HK-2 (cell line): ENCODE results near the gene DENND4B.
"Not testable (repeated sequence)": the region's sequence is repeated elsewhere in the genome, so short reads cannot be mapped to it uniquely, and the experiment has no call there.

Experiments used
- DNase-seq: peaks from one replicate; pipeline ENCODE4 v3.0.0-alpha.2; 2018; ENCODE audit not compliant: unreplicated experiment

DENND4B gene

GRCh38 chr1:153946622-153947241, at the start of gene DENND4B:
Gene DENND4B, minus strand, starts transcription at chr1:153946718. Its CDS starts 2,344 bp downstream, at chr1:153944374.
- peak; percentile 81 for DNase-seq

- no peak for DNase-seq
Observed at GRCh38 chr1:153995640-153996039, 49.1 kb upstream of the DENND4B start.

GRCh38 chr1:153995202-153995601, 48.7 kb upstream of the DENND4B start:
- DNase-seq: no peak

GRCh38 chr1:153991806-153992205, 45.3 kb upstream of the DENND4B start:
- no peak for DNase-seq

- no peak for DNase-seq
Observed at GRCh38 chr1:153991151-153991630, 44.7 kb upstream of the DENND4B start.

- DNase-seq: peak; percentile 89
Observed at GRCh38 chr1:153990468-153991150, 44.1 kb upstream of the DENND4B start, which contains the start of gene RPS27. Gene RPS27, plus strand, starts transcription at chr1:153990762. Its CDS starts 35 bp downstream, at chr1:153990797.

GRCh38 chr1:153987621-153988020, 41.1 kb upstream of the DENND4B start:
- DNase-seq: no peak

GRCh38 chr1:153985941-153986761, 39.6 kb upstream of the DENND4B start, which contains the start of gene RAB13:
Gene RAB13, minus strand, starts transcription at chr1:153986339. Its CDS starts 103 bp downstream, at chr1:153986236.
- DNase-seq: peak; percentile 92

GRCh38 chr1:153985341-153985912, 38.9 kb upstream of the DENND4B start:
- DNase-seq: peak; percentile 64

- no peak for DNase-seq
Observed at GRCh38 chr1:153984123-153984894, 37.8 kb upstream of the DENND4B start.

GRCh38 chr1:153981735-153982134, 35.2 kb upstream of the DENND4B start:
- DNase-seq: not testable (repeated sequence)

GRCh38 chr1:153979091-153979490, 32.6 kb upstream of the DENND4B start:
- not testable (repeated sequence) for DNase-seq

GRCh38 chr1:153978274-153978909, 31.9 kb upstream of the DENND4B start:
- no peak for DNase-seq

- peak; percentile 80 for DNase-seq
Observed at GRCh38 chr1:153977250-153978240, 31.0 kb upstream of the DENND4B start, which contains the start of gene JTB. Gene JTB, minus strand, starts transcription at chr1:153977674. Its CDS starts 422 bp downstream, at chr1:153977252.

- DNase-seq: no peak
Observed at GRCh38 chr1:153976819-153977249, 30.3 kb upstream of the DENND4B start.

- DNase-seq: no peak
Observed at GRCh38 chr1:153973525-153973924, 27.0 kb upstream of the DENND4B start.

GRCh38 chr1:153973071-153973470, 26.6 kb upstream of the DENND4B start:
- no peak for DNase-seq

- no peak for DNase-seq
Observed at GRCh38 chr1:153970346-153970745, 23.8 kb upstream of the DENND4B start.

- no peak for DNase-seq
Observed at GRCh38 chr1:153968972-153969371, 22.5 kb upstream of the DENND4B start.
